ENCODE data around the gene BRD2.
"Not testable (repeated sequence)": the region's sequence is repeated elsewhere in the genome, so short reads cannot be mapped to it uniquely, and the experiment has no call there.

- not testable (repeated sequence) for TF ChIP-seq CTCF (conservative IDR thresholded peaks at IDR 0.05; ENCODE audit: low read depth, low read length); EZH2 (IDR thresholded peaks at IDR 0.05; ENCODE audit: low read length, unreplicated experiment); EZH2phosphoT487 (IDR thresholded peaks at IDR 0.05; ENCODE audit: borderline replicate concordance, low read length)
Observed at GRCh38 chr6:32942555-32943123, 25.8 kb upstream of the BRD2 start.
